ENCODE measurements around the gene PTPRB. TPM values are rescaled to one million over a fixed set of nuclear protein-coding genes. Genes with fewer than 3 reads are reported as not detected.

PTPRB gene
- total RNA-seq, 1 donor from 2014 or later, result 1.9 TPM

- Mint-ChIP-seq H3K4me3 (no peak overlapping the region), H3K27ac (no peak overlapping the region), H3K9me3 (peaks cover 26% of the 10 kb centered on the region), H3K4me1 (peaks cover 12% of the 10 kb centered on the region), H3K27me3 (ENCODE audit: low read depth) (no peaks in the 10 kb centered on the region), H3K36me3 (no peaks in the 10 kb centered on the region)
- TF ChIP-seq CTCF (IDR thresholded peaks at IDR 0.05; ENCODE audit: unreplicated experiment), result no peak
- DNase-seq (ENCODE audit: low spot score in 2 of 2, unreplicated experiment in 2 of 2), result no peak
These were observed 152.8 kb downstream of the PTPRB start for GRCh38 chr12:70484464-70484863.

- no peak overlapping the region for H3K4me3 Mint-ChIP-seq
- peaks cover 12% of the 10 kb centered on the region for H3K4me1 Mint-ChIP-seq
- no peak overlapping the region for H3K27ac Mint-ChIP-seq
- DNase-seq (ENCODE audit: low spot score in 2 of 2, unreplicated experiment in 2 of 2), result no peak
- H3K27me3 Mint-ChIP-seq (ENCODE audit: low read depth), result no peaks in the 10 kb centered on the region
- H3K36me3 Mint-ChIP-seq, result no peaks in the 10 kb centered on the region
- no peak for TF ChIP-seq CTCF (IDR thresholded peaks at IDR 0.05; ENCODE audit: unreplicated experiment)
- H3K9me3 Mint-ChIP-seq, result peaks cover 17% of the 10 kb centered on the region
These were observed 154.5 kb downstream of the PTPRB start for GRCh38 chr12:70482764-70483163.

GRCh38 chr12:70469221-70469820 lies 167.9 kb downstream of the PTPRB start:
- peaks cover 3% of the 10 kb centered on the region for H3K27me3 Mint-ChIP-seq (ENCODE audit: low read depth)

GRCh38 chr12:70468741-70469140 lies 168.5 kb downstream of the PTPRB start:
- no peak for DNase-seq (ENCODE audit: low spot score in 2 of 2, unreplicated experiment in 2 of 2)
- H3K9me3 Mint-ChIP-seq, result peaks cover 15% of the 10 kb centered on the region
- no peaks in the 10 kb centered on the region for H3K4me1 Mint-ChIP-seq
- TF ChIP-seq CTCF (IDR thresholded peaks at IDR 0.05; ENCODE audit: unreplicated experiment), result no peak
- H3K27ac Mint-ChIP-seq, result no peak overlapping the region
- H3K27me3 Mint-ChIP-seq (ENCODE audit: low read depth), result peaks cover 3% of the 10 kb centered on the region
- H3K4me3 Mint-ChIP-seq, result no peak overlapping the region
- H3K36me3 Mint-ChIP-seq, result no peaks in the 10 kb centered on the region

More at GRCh38 chr12:70469221-70469820, 167.9 kb downstream of the PTPRB start:
- peaks cover 9% of the 10 kb centered on the region for H3K9me3 Mint-ChIP-seq
- H3K36me3 Mint-ChIP-seq, result no peaks in the 10 kb centered on the region
- no peak overlapping the region for H3K4me3 Mint-ChIP-seq
- H3K4me1 Mint-ChIP-seq, result no peaks in the 10 kb centered on the region
- no peak for TF ChIP-seq CTCF (IDR thresholded peaks at IDR 0.05; ENCODE audit: unreplicated experiment)
- DNase-seq (ENCODE audit: low spot score in 2 of 2, unreplicated experiment in 2 of 2), result no peak
- H3K27ac Mint-ChIP-seq, result no peak overlapping the region

GRCh38 chr12:70467918-70468733 lies 169.1 kb downstream of the PTPRB start:
- Mint-ChIP-seq H3K27me3 (ENCODE audit: low read depth) (peaks cover 3% of the 10 kb centered on the region), H3K36me3 (no peaks in the 10 kb centered on the region), H3K9me3 (peaks cover 20% of the 10 kb centered on the region), H3K27ac (no peak overlapping the region), H3K4me1 (no peaks in the 10 kb centered on the region), H3K4me3 (no peak overlapping the region)
- DNase-seq (ENCODE audit: low spot score in 2 of 2, unreplicated experiment in 2 of 2), result no peak
- TF ChIP-seq CTCF (IDR thresholded peaks at IDR 0.05; ENCODE audit: unreplicated experiment), result no peak
